ENCODE data around the gene GNB1. TPM values are rescaled to one million over a fixed set of nuclear protein-coding genes. Genes with fewer than 3 reads are reported as not detected.

Gene GNB1
- total RNA-seq, 4 donors from 2014 or later, result 150 to 191 (median 159) TPM

- TF ChIP-seq POLR2A (IDR thresholded peaks at IDR 0.05), result no peak
- TF ChIP-seq CTCF (IDR thresholded peaks at IDR 0.05), result no peak
- no peak for TF ChIP-seq EP300 (IDR thresholded peaks at IDR 0.05)
- H3K36me3 ChIP-seq, result peaks cover 0 to 83% (median 9%) of the 10 kb centered on the region in 3 donors
These were observed 122.5 kb downstream of the GNB1 start for GRCh38 chr1:1768249-1768992.

GRCh38 chr1:1764876-1765470, 125.9 kb downstream of the GNB1 start:
- H3K36me3 ChIP-seq, result peaks cover 0 to 86% (median 22%) of the 10 kb centered on the region in 3 donors

More at GRCh38 chr1:1768249-1768992, 122.5 kb downstream of the GNB1 start:
- H3K27ac ChIP-seq, result no peak overlapping the region
- 88 to 89% methylated on average over 7 of the region's 7 CpGs for WGBS, 2 donors
- H3K4me1 ChIP-seq, result peaks cover 0 to 13% (median 0%) of the 10 kb centered on the region in 4 donors
- no peaks in the 10 kb centered on the region for H3K27me3 ChIP-seq
- H3K4me3 ChIP-seq, result no peak overlapping the region
- peaks cover 0 to 21% (median 2%) of the 10 kb centered on the region in 4 donors for H3K9me3 ChIP-seq
- no peak for DNase-seq (ENCODE audit: low spot score in 2 of 2)

GRCh38 chr1:1763657-1764621, 126.9 kb downstream of the GNB1 start:
- TF ChIP-seq POLR2A (IDR thresholded peaks at IDR 0.05), result no peak
- peak in 1 of 2 donors; percentile 10 for TF ChIP-seq EP300 (IDR thresholded peaks at IDR 0.05)
- TF ChIP-seq CTCF (IDR thresholded peaks at IDR 0.05), result peak in 1 of 5 experiments; percentile 12
- Histone ChIP-seq H3K27me3 (no peaks in the 10 kb centered on the region), H3K4me3 (no peak overlapping the region), H3K36me3 (peaks cover 0 to 88% (median 22%) of the 10 kb centered on the region in 3 donors), H3K4me1 (peaks cover 0 to 18% (median 0%) of the 10 kb centered on the region in 4 donors), H3K9me3 (no peaks in the 10 kb centered on the region), H3K27ac (no peak overlapping the region)
- DNase-seq (ENCODE audit: low spot score in 2 of 2), result peak in 1 of 2 donors; percentile 30
- WGBS, 2 donors, result 76 to 87% methylated on average over 32 of the region's 32 CpGs

More at GRCh38 chr1:1764876-1765470, 125.9 kb downstream of the GNB1 start:
- Histone ChIP-seq H3K4me3 (no peak overlapping the region), H3K27me3 (no peaks in the 10 kb centered on the region), H3K4me1 (peaks cover 0 to 13% (median 0%) of the 10 kb centered on the region in 4 donors), H3K9me3 (peaks cover 0 to 3% (median under 1%) of the 10 kb centered on the region in 4 donors), H3K27ac (no peak overlapping the region)
- DNase-seq (ENCODE audit: low spot score in 2 of 2), result no peak
- no peak for TF ChIP-seq POLR2A (IDR thresholded peaks at IDR 0.05)
- TF ChIP-seq CTCF (IDR thresholded peaks at IDR 0.05), result no peak
- TF ChIP-seq EP300 (IDR thresholded peaks at IDR 0.05), result no peak
- 90 to 93% methylated on average over 23 of the region's 23 CpGs for WGBS, 2 donors

GRCh38 chr1:1761504-1762376, 129.1 kb downstream of the GNB1 start:
- no peaks in the 10 kb centered on the region for H3K27me3 ChIP-seq
- no peak overlapping the region for H3K27ac ChIP-seq
- no peak for TF ChIP-seq EP300 (IDR thresholded peaks at IDR 0.05)
- no peak for DNase-seq (ENCODE audit: low spot score in 2 of 2)
- 93 to 95% methylated on average over 23 of the region's 23 CpGs for WGBS, 2 donors
- peaks cover 0 to 27% (median 2%) of the 10 kb centered on the region in 4 donors for H3K4me1 ChIP-seq
- H3K36me3 ChIP-seq, result peaks cover 0 to 87% (median 22%) of the 10 kb centered on the region in 3 donors
- no peak overlapping the region for H3K4me3 ChIP-seq
- no peaks in the 10 kb centered on the region for H3K9me3 ChIP-seq

All from tibial nerve (tissue), 4 donors.